ENCODE measurements around the gene CNGA4. TPM values are rescaled to one million over a fixed set of nuclear protein-coding genes. Genes with fewer than 3 reads are reported as not detected.

The CNGA4 gene
- total and polyA plus RNA-seq, 2 of the 13 experiments (the other 11 are each of a cell fraction or from before 2014, with no cell fraction given): 0.03 TPM; not detected in 1

- Histone ChIP-seq H3K27ac (ENCODE audit: extremely low read length, insufficient read depth, low read length) (no peak overlapping the region), H3K36me3 (replicated peaks in 1 of 2; ENCODE audit: control insufficient read depth in 1 of 2, insufficient read depth in 2 of 2, low read length in 2 of 2) (no peaks in the 10 kb centered on the region), H3K4me2 (ENCODE audit: low read depth, low read length) (no peak overlapping the region), H3K4me1 (ENCODE audit: insufficient read depth, low read length) (no peaks in the 10 kb centered on the region), H3K9ac (ENCODE audit: insufficient read depth, low read depth, low read length) (no peak overlapping the region), H3K27me3 (ENCODE audit: control insufficient read depth in 1 of 2, insufficient read depth in 2 of 2, low read length in 2 of 2) (no peaks in the 10 kb centered on the region; a peak in 3 of 5 replicates), H3K79me2 (ENCODE audit: insufficient read depth, low read length) (no peaks in the 10 kb centered on the region), H3K9me3 (ENCODE audit: low read length) (no peaks in the 10 kb centered on the region), H4K20me1 (ENCODE audit: insufficient read depth, low read length) (no peaks in the 10 kb centered on the region), H3K4me3 (replicated peaks in 1 of 3; ENCODE audit: insufficient read depth in 1 of 3, low read depth in 2 of 3, low read length in 3 of 3) (no peak overlapping the region), H2AFZ (ENCODE audit: low read length) (no peak overlapping the region)
- ATAC-seq: no peak
- no peak for DNase-seq (ENCODE audit: low spot score)
- POLR2A ChIA-PET: no interaction called here
- 70% methylated on average over 27 of the region's 41 CpGs for WGBS (ENCODE audit: low lambda C conversion rate)
- BruUV-seq (replicated peaks): no TSS peak
- in situ Hi-C loops (cut with HindIII; ENCODE audit: extremely low pct_ligation_motif_present, low pct_unique_long_range_greater_than_20kb): no loop called here
- no peak for FAIRE-seq
- CTCF ChIA-PET (ENCODE audit: low intra/inter-chr PET ratio, low total read pairs): no interaction called here
- intact Hi-C loops (cut with micrococcal nuclease; ENCODE audit: unreplicated experiment): no loop called here
- no peak for TF ChIP-seq ZSCAN5A (CRISPR knock-in tag; IDR thresholded peaks at IDR 0.05; ENCODE audit: borderline replicate concordance)
- no peak for TF ChIP-seq POLR2A (IDR thresholded peaks at IDR 0.05; ENCODE audit: insufficient read depth in 1 of 2, low read depth in 2 of 2, low read length in 2 of 2)
- no peak for TF ChIP-seq CAMTA2 (CRISPR knock-in tag; IDR thresholded peaks at IDR 0.05; ENCODE audit: borderline replicate concordance)
- TF ChIP-seq, protein P1, sequence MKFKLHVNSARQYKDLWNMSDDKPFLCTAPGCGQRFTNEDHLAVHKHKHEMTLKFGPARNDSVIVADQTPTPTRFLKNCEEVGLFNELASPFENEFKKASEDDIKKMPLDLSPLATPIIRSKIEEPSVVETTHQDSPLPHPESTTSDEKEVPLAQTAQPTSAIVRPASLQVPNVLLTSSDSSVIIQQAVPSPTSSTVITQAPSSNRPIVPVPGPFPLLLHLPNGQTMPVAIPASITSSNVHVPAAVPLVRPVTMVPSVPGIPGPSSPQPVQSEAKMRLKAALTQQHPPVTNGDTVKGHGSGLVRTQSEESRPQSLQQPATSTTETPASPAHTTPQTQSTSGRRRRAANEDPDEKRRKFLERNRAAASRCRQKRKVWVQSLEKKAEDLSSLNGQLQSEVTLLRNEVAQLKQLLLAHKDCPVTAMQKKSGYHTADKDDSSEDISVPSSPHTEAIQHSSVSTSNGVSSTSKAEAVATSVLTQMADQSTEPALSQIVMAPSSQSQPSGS (CRISPR knock-in tag; IDR thresholded peaks at IDR 0.05): no peak
- TF ChIP-seq, protein P2, sequence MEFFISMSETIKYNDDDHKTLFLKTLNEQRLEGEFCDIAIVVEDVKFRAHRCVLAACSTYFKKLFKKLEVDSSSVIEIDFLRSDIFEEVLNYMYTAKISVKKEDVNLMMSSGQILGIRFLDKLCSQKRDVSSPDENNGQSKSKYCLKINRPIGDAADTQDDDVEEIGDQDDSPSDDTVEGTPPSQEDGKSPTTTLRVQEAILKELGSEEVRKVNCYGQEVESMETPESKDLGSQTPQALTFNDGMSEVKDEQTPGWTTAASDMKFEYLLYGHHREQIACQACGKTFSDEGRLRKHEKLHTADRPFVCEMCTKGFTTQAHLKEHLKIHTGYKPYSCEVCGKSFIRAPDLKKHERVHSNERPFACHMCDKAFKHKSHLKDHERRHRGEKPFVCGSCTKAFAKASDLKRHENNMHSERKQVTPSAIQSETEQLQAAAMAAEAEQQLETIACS (CRISPR knock-in tag; IDR thresholded peaks at IDR 0.05): no peak
- TF ChIP-seq AGO1 (IDR thresholded peaks at IDR 0.05; ENCODE audit: low read depth, low read length, poor library complexity, severe bottlenecking): no peak
- no peak for TF ChIP-seq MXD4 (CRISPR knock-in tag; IDR thresholded peaks at IDR 0.05)
- TF ChIP-seq, protein P3, sequence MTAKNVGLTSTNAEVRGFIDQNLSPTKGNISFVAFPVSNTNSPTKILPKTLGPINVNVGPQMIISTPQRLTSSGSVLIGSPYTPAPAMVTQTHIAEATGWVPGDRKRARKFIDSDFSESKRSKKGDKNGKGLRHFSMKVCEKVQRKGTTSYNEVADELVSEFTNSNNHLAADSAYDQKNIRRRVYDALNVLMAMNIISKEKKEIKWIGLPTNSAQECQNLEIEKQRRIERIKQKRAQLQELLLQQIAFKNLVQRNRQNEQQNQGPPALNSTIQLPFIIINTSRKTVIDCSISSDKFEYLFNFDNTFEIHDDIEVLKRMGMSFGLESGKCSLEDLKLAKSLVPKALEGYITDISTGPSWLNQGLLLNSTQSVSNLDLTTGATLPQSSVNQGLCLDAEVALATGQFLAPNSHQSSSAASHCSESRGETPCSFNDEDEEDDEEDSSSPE (CRISPR knock-in tag; IDR thresholded peaks at IDR 0.05): no peak
- no peak for TF ChIP-seq FOXP1 (IDR thresholded peaks at IDR 0.05)
- TF ChIP-seq FOXP1 (CRISPR knock-in tag; IDR thresholded peaks at IDR 0.05): no peak
- TF ChIP-seq ZNF124 (CRISPR knock-in tag; IDR thresholded peaks at IDR 0.05): no peak
- no peak for TF ChIP-seq ZNF687 (CRISPR knock-in tag; IDR thresholded peaks at IDR 0.05)
- no peak for TF ChIP-seq HDAC6 (IDR thresholded peaks at IDR 0.05; ENCODE audit: low read depth, low read length)
- no peak for TF ChIP-seq TBL1XR1 (IDR thresholded peaks at IDR 0.05; ENCODE audit: borderline replicate concordance, low read length, partially characterized antibody)
Observed at GRCh38 chr11:6270584-6271246, 31.8 kb downstream of the CNGA4 start.
